Thoracic aorta (tissue), 2 donors: ENCODE measurements around the gene ARHGAP10. TPM values are rescaled to one million over a fixed set of nuclear protein-coding genes. Genes with fewer than 3 reads are reported as not detected.

Source experiments
- ATAC-seq: fragments of 150-250 bp; one replicate; pipeline ENCODE4 v1.8.0; 2017; ENCODE audit warnings: low read depth; ENCODE audit not compliant: insufficient number of reproducible peaks, low FRiP score
- DNase-seq: peaks from one replicate; pipeline ENCODE4 v3.0.0-alpha.2; 2020; ENCODE audit warnings: low spot score
- H3K27ac ChIP-seq, 2 donors: fragments of 200-600 bp; sonication (generic); 1 replicate in 1 of 2; 2 replicates in 1 of 2; pipeline ENCODE4 v1.5.1; 2016; ENCODE audit warnings: mild to moderate bottlenecking in 2 of 2, moderate library complexity in 2 of 2
- H3K27me3 ChIP-seq: fragments of 200-600 bp; sonication (generic); replicated peaks from 2 replicates; pipeline ENCODE4 v1.6.0; 2016; ENCODE audit warnings: mild to moderate bottlenecking; ENCODE audit not compliant: insufficient read depth
- H3K36me3 ChIP-seq: fragments of 200-600 bp; sonication (generic); one replicate; pipeline ENCODE4 v1.5.1; 2016
- H3K4me1 ChIP-seq, 2 donors: fragments of 200-600 bp; sonication (generic); 1 replicate in 1 of 2; 2 replicates in 1 of 2; pipeline versions ENCODE4 v1.5.1 to v1.6.0; 2016; ENCODE audit warnings: low read depth in 2 of 2, mild to moderate bottlenecking in 1 of 2; ENCODE audit not compliant: control insufficient read depth in 1 of 2
- H3K4me3 ChIP-seq: fragments of 200-600 bp; sonication (generic); 2 replicates; pipeline ENCODE4 v1.5.1; 2016; ENCODE audit warnings: mild to moderate bottlenecking
- H3K9me3 ChIP-seq: fragments of 200-600 bp; sonication (generic); 2 replicates; pipeline ENCODE4 v1.5.1; 2016
- CTCF ChIP-seq: fragments of 200-600 bp; sonication (generic); IDR thresholded peaks from one replicate; pipeline ENCODE4 v1.5.1; 2019; ENCODE audit warnings: antibody characterized with exemption
- total RNA-seq, 2 donors: library from RNA; depleted of rRNA; stranded (reverse); fragments of >200 nt; gene quantifications; one replicate each; pipeline versions ENCODE4 v1.1.0 to v1.2.3, GENCODE V29; 2016

ARHGAP10 gene
- total RNA-seq, 2 donors from 2014 or later, result 195 to 211 TPM

DNA sequence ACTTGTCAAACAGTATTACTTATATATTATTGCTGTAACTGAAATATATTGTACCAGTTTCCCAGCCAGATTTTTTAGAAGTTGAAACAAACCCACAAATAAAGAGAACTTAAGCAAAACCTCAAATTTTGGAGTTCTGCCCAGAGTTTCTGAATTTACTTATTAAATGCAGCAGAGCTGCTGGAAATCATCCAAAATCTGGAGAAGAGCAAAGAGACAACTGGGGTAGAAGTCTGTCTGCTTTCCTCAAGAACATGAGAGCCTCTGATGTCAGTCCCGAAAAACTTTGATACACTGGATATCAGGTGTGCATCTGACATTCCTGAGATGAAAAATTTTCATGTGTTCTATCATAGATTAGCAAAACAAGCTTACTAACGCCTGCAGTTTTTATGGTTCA, 384.4 kb downstream of the ARHGAP10 start:
- Histone ChIP-seq H3K4me1 (peaks cover 0 to 7% of the 10 kb centered on the region in 2 donors), H3K36me3 (peaks cover 8% of the 10 kb centered on the region), H3K27me3 (no peaks in the 10 kb centered on the region), H3K27ac (no peak overlapping the region), H3K4me3 (no peak overlapping the region), H3K9me3 (no peaks in the 10 kb centered on the region)
- DNase-seq, result no peak
- TF ChIP-seq CTCF, result no peak
- no peak for ATAC-seq

GRCh38 chr4:148116969-148117368, 385.1 kb downstream of the ARHGAP10 start:
- TF ChIP-seq CTCF, result no peak
- Histone ChIP-seq H3K27me3 (no peaks in the 10 kb centered on the region), H3K4me3 (no peak overlapping the region), H3K4me1 (peaks cover 0 to 7% of the 10 kb centered on the region in 2 donors), H3K36me3 (peaks cover 8% of the 10 kb centered on the region), H3K9me3 (no peaks in the 10 kb centered on the region), H3K27ac (no peak overlapping the region)
- ATAC-seq (no peak), DNase-seq (no peak)

GRCh38 chr4:148118179-148118578, 386.3 kb downstream of the ARHGAP10 start:
- no peak overlapping the region for H3K27ac ChIP-seq
- ATAC-seq (no peak), DNase-seq (no peak)
- no peaks in the 10 kb centered on the region for H3K27me3 ChIP-seq
- H3K36me3 ChIP-seq, result peaks cover 7% of the 10 kb centered on the region
- H3K4me1 ChIP-seq, result peaks cover 0 to 7% of the 10 kb centered on the region in 2 donors
- TF ChIP-seq CTCF, result no peak
- H3K9me3 ChIP-seq, result peaks cover 6% of the 10 kb centered on the region
- no peak overlapping the region for H3K4me3 ChIP-seq

DNA sequence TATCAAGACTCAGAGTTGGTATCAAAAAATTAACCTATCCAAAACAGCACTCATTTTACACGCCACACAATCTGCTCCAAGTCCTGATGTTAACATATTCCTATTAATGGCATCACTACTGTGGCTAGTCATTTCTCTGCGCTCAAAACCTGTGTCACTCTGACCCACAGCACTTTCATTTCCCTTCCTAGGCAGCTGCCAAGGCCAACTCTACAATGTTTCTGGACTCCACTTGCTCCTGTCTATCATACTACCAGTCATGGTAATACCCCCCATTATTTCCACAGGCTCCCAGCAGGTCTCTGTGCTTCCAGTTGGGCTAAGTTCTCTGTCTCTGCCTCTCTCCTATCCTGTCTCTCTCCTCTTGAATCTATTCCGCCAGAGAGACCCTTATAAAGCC, 386.7 kb downstream of the ARHGAP10 start:
- no peak for ATAC-seq
- H3K4me3 ChIP-seq, result no peak overlapping the region
- H3K9me3 ChIP-seq, result peaks cover 11% of the 10 kb centered on the region
- H3K27me3 ChIP-seq, result no peaks in the 10 kb centered on the region
- peaks cover 0 to 7% of the 10 kb centered on the region in 2 donors for H3K4me1 ChIP-seq
- H3K36me3 ChIP-seq, result peaks cover 3% of the 10 kb centered on the region
- no peak for DNase-seq
- TF ChIP-seq CTCF, result no peak
- no peak overlapping the region for H3K27ac ChIP-seq

DNA sequence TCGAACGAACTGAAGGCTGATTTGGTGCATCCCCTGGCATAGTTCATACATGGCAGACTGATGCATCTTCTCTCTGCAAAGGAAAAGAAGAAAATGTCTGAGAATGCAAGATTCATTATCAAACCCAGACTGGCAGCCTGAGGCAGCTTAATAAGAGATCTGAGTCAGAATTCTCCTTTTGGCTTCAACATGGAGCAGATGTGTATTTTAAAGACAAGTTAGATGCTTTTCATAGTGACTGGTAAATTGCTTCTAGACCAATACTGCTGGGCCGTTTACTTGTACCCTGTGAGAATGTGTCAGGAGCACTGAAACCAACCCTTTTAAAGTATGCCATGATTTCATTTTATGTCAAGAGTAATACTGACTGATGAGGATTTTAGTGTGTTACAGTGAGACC, 388.3 kb downstream of the ARHGAP10 start:
- Histone ChIP-seq H3K36me3 (no peaks in the 10 kb centered on the region), H3K27ac (no peak overlapping the region), H3K4me1 (peaks cover 0 to 7% of the 10 kb centered on the region in 2 donors), H3K9me3 (peaks cover 16% of the 10 kb centered on the region), H3K27me3 (no peaks in the 10 kb centered on the region), H3K4me3 (no peak overlapping the region)
- ATAC-seq (no peak), DNase-seq (no peak)
- no peak for TF ChIP-seq CTCF

Other genes starting within 250 kb of the ARHGAP10 start
- 10 to 100 TPM; 23.2 to 30.2 TPM for gene TMEM184C, start 114.7 kb upstream of the ARHGAP10 start, total RNA-seq
- 10 to 100 TPM in 1 of 2 donors, 1 to 10 TPM in 1; 3.5 to 11.9 TPM for gene PRMT9, start 47.9 kb upstream of the ARHGAP10 start, total RNA-seq